ENCODE results near the gene MVD.

Gene MVD

GRCh38 chr16:88685156-88686061, 22.5 kb upstream of the MVD start:
- DNase-seq (ENCODE audit: low spot score): no peak
- peak; percentile 36 for TF ChIP-seq CTCF (IDR thresholded peaks at IDR 0.05; ENCODE audit: extremely low read depth, missing control alignments)

- no peak for TF ChIP-seq CTCF (IDR thresholded peaks at IDR 0.05; ENCODE audit: extremely low read depth, missing control alignments)
- DNase-seq (ENCODE audit: low spot score): no peak
Observed at GRCh38 chr16:88684569-88685155, 21.8 kb upstream of the MVD start.

GRCh38 chr16:88681709-88682451, 19.0 kb upstream of the MVD start:
- peak; percentile 92 for DNase-seq (ENCODE audit: low spot score)
- TF ChIP-seq CTCF (IDR thresholded peaks at IDR 0.05; ENCODE audit: extremely low read depth, missing control alignments): no peak

- TF ChIP-seq CTCF (IDR thresholded peaks at IDR 0.05; ENCODE audit: extremely low read depth, missing control alignments): peak; percentile 68
- peak; percentile 78 for DNase-seq (ENCODE audit: low spot score)
Observed at GRCh38 chr16:88681084-88681680, 18.3 kb upstream of the MVD start.

- TF ChIP-seq CTCF (IDR thresholded peaks at IDR 0.05; ENCODE audit: extremely low read depth, missing control alignments): no peak
- DNase-seq (ENCODE audit: low spot score): no peak
Observed at GRCh38 chr16:88680554-88681083, 17.7 kb upstream of the MVD start.

GRCh38 chr16:88678224-88678979, 15.5 kb upstream of the MVD start:
- DNase-seq (ENCODE audit: low spot score): no peak
- TF ChIP-seq CTCF (IDR thresholded peaks at IDR 0.05; ENCODE audit: extremely low read depth, missing control alignments): no peak
